Thyroid gland (tissue), 4 donors: Measurements from ENCODE around the gene NAT10. TPM values are rescaled to one million over a fixed set of nuclear protein-coding genes. Genes with fewer than 3 reads are reported as not detected.
"Not testable (repeated sequence)": the region's sequence is repeated elsewhere in the genome, so short reads cannot be mapped to it uniquely, and the experiment has no call there.

Experiments used
- DNase-seq, 2 donors: peaks; one replicate each; pipeline ENCODE4 v3.0.0-alpha.2; 2019
- H3K27ac ChIP-seq, 3 donors: fragments of 200-600 bp; sonication (generic); 1 replicate in 2 of 3; 2 replicates in 1 of 3; pipeline ENCODE4 v1.5.1; 2016 to 2019; ENCODE audit warnings: mild to moderate bottlenecking in 1 of 3, moderate library complexity in 1 of 3
- H3K27me3 ChIP-seq: fragments of 200-600 bp; sonication (generic); one replicate; pipeline ENCODE4 v1.5.1; 2019
- H3K36me3 ChIP-seq, 2 donors: fragments of 200-600 bp; sonication (generic); one replicate each; pipeline ENCODE4 v1.5.1; 2016 to 2019
- H3K4me1 ChIP-seq, 2 donors: fragments of 200-600 bp; sonication (generic); one replicate each; pipeline ENCODE4 v1.5.1; 2017 to 2019
- H3K4me3 ChIP-seq, 3 donors: fragments of 200-600 bp; sonication (generic); replicated peaks in 1 of 3; 1 replicate in 2 of 3; 2 replicates in 1 of 3; pipeline ENCODE4 v1.5.1; 2016; ENCODE audit warnings: mild to moderate bottlenecking in 1 of 3
- H3K9me3 ChIP-seq: fragments of 200-600 bp; sonication (generic); one replicate; pipeline ENCODE4 v1.5.1; 2017
- CTCF ChIP-seq, 6 experiments: fragments of 200-600 bp in 3 of 6; fragments of 450-650 bp in 3 of 6; sonication (generic) in 3 of 6; IDR thresholded peaks; one replicate each; pipeline ENCODE4 v1.5.1; 2016 to 2019; ENCODE audit warnings: antibody characterized with exemption in 6 of 6, mild to moderate bottlenecking in 2 of 6, inconsistent platforms in 1 of 6, moderate library complexity in 1 of 6
- POLR2A ChIP-seq, 2 donors: fragments of 450-650 bp; IDR thresholded peaks; one replicate each; pipeline ENCODE4 v1.6.1; 2017; ENCODE audit warnings: antibody characterized with exemption in 2 of 2, mild to moderate bottlenecking in 2 of 2, moderate library complexity in 1 of 2
- WGBS, 2 donors: methylation state at CpG; one replicate each; pipeline ENCODE4 v1.1.5; 2017; 5-methylcytosine and 5-hydroxymethylcytosine counted together
- intact Hi-C: fragments of 100-400 bp; cut with DNase I; formaldehyde crosslinking; loops from one replicate; pipeline ENCODE4 v1.15.1; 2023
- total RNA-seq, 4 donors: library from RNA; depleted of rRNA; stranded (reverse); fragments of >200 nt; gene quantifications; one replicate each; pipeline ENCODE4 v1.2.3, GENCODE V29; 2016

NAT10 gene
- total RNA-seq, 4 donors from 2014 or later, result 25.9 to 32.9 (median 31.2) TPM

GRCh38 chr11:34065505-34066203 lies 39.8 kb upstream of the NAT10 start:
- DNase-seq, result no peak
- 91 to 92% methylated on average over 6 of the region's 6 CpGs for WGBS, 2 donors

GRCh38 chr11:34066766-34067165 lies 38.7 kb upstream of the NAT10 start:
- intact Hi-C loops, H3K9me3 ChIP-seq, H3K27me3 ChIP-seq, H3K4me3 ChIP-seq, H3K4me1 ChIP-seq, H3K27ac ChIP-seq, H3K36me3 ChIP-seq, DNase-seq: not testable (repeated sequence)
- WGBS, 2 donors, result 92 to 97% methylated on average over 8 of the region's 8 CpGs

More at GRCh38 chr11:34065505-34066203, 39.8 kb upstream of the NAT10 start:
- TF ChIP-seq CTCF (IDR thresholded peaks at IDR 0.05) (no peak), POLR2A (IDR thresholded peaks at IDR 0.05) (no peak)
- Histone ChIP-seq H3K27ac (no peak overlapping the region), H3K4me1 (peaks cover 0 to 6% of the 10 kb centered on the region in 2 donors), H3K36me3 (no peaks in the 10 kb centered on the region), H3K4me3 (no peak overlapping the region), H3K9me3 (no peaks in the 10 kb centered on the region), H3K27me3 (no peaks in the 10 kb centered on the region)
- intact Hi-C loops, result no loop called here

- DNase-seq, result no peak
- WGBS, 2 donors, result 87 to 90% methylated on average over 7 of the region's 7 CpGs
- H3K9me3 ChIP-seq, result no peaks in the 10 kb centered on the region
- no peak overlapping the region for H3K4me3 ChIP-seq
- TF ChIP-seq CTCF (IDR thresholded peaks at IDR 0.05) (no peak), POLR2A (IDR thresholded peaks at IDR 0.05) (no peak)
- intact Hi-C loops, result no loop called here
- H3K4me1 ChIP-seq, result peaks cover 0 to 6% of the 10 kb centered on the region in 2 donors
- H3K27ac ChIP-seq, result no peak overlapping the region
- peaks cover 8 to 9% of the 10 kb centered on the region in 2 donors for H3K36me3 ChIP-seq
- no peaks in the 10 kb centered on the region for H3K27me3 ChIP-seq
Measured at GRCh38 chr11:34067383-34068065, 37.9 kb upstream of the NAT10 start.

GRCh38 chr11:34068111-34068510 lies 37.3 kb upstream of the NAT10 start:
- Histone ChIP-seq H3K4me3 (no peak overlapping the region), H3K9me3 (no peaks in the 10 kb centered on the region), H3K27me3 (no peaks in the 10 kb centered on the region), H3K36me3 (peaks cover 13% of the 10 kb centered on the region in 2 donors), H3K4me1 (peaks cover 0 to 6% of the 10 kb centered on the region in 2 donors), H3K27ac (no peak overlapping the region)
- no peak for TF ChIP-seq CTCF (IDR thresholded peaks at IDR 0.05)
- no peak for TF ChIP-seq POLR2A (IDR thresholded peaks at IDR 0.05)
- intact Hi-C loops, result no loop called here
- DNase-seq, result no peak
- 59 to 73% methylated on average over 2 of the region's 2 CpGs for WGBS, 2 donors

- H3K27ac ChIP-seq, H3K4me3 ChIP-seq, DNase-seq, H3K27me3 ChIP-seq, intact Hi-C loops, H3K9me3 ChIP-seq, H3K4me1 ChIP-seq: not testable (repeated sequence)
- peaks cover 32 to 42% of the 10 kb centered on the region in 2 donors for H3K36me3 ChIP-seq
- 92% methylated on average over 8 of the region's 8 CpGs for WGBS, 2 donors
Measured at GRCh38 chr11:34071306-34071705, 34.1 kb upstream of the NAT10 start.

- intact Hi-C loops, result no loop called here
- Histone ChIP-seq H3K4me3 (no peak overlapping the region), H3K9me3 (no peaks in the 10 kb centered on the region), H3K4me1 (peaks cover 0 to 6% of the 10 kb centered on the region in 2 donors), H3K27me3 (no peaks in the 10 kb centered on the region), H3K36me3 (peaks cover 38 to 49% of the 10 kb centered on the region in 2 donors), H3K27ac (no peak overlapping the region)
- no peak for DNase-seq
- WGBS, 2 donors, result 88 to 91% methylated on average over 3 of the region's 3 CpGs
- TF ChIP-seq CTCF (IDR thresholded peaks at IDR 0.05), result no peak
- no peak for TF ChIP-seq POLR2A (IDR thresholded peaks at IDR 0.05)
Measured at GRCh38 chr11:34072041-34072440, 33.4 kb upstream of the NAT10 start.
